ENCODE measurements around the gene CHIT1. TPM values are rescaled to one million over a fixed set of nuclear protein-coding genes. Genes with fewer than 3 reads are reported as not detected.
A peak's percentile ranks its signal among the peaks of the same experiment; 100 is the strongest.

Gene CHIT1
- total RNA-seq, 1 experiment from 2014 or later = not detected

DNA sequence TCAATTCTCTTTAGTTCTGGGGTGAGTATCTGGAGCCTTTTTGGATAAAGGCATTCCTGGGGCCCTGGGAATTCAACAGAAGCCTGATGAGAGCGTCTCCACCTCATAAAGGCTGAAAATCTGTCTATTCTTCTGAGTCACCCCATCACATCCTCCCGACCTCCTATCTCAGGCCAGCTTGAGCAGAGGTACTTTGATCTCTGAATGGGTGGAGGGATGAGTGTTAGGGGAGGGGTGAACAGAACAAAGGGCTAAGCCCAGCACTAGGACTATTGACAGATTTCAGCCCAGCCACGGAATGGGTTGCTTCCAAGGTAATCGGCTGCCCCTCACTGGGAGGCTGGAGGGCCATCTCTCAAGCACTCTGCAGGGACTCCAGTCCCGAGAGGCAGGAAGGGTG is 51.4 kb downstream of the CHIT1 start:
- ATAC-seq = peak; percentile 81
- no peaks in the 10 kb centered on the region for H3K9me2 ChIP-seq (ENCODE audit: insufficient read depth)
- peak overlapping the region; percentile 36 for H3K9ac ChIP-seq (ENCODE audit: low read length)
- no peaks in the 10 kb centered on the region for H3K36me3 ChIP-seq (ENCODE audit: control insufficient read depth in 1 of 2, insufficient read depth in 2 of 2, low read length in 2 of 2)
- intact Hi-C loops (cut with micrococcal nuclease) = no loop called here
- RAD21 ChIA-PET (ENCODE audit: low non-redundant PET in 1 of 2, low total read pairs in 2 of 2, uncharacterized antibody in 2 of 2, unreplicated experiment in 2 of 2) = interaction anchor here in 1 of 2 experiments (1.2 kb wide), 1 partner anchor 38 kb away, joined by 5 read pairs; no protein-coding TSS in a partner anchor
- peak overlapping the region; percentile 50 for H3K27ac ChIP-seq (ENCODE audit: low read depth, low read length)
- POLR2A ChIA-PET = no interaction called here
- peak; percentile 76 for DNase-seq (ENCODE audit: low read depth, low spot score)
- peak overlapping the region; percentile 84 for H3K4me2 ChIP-seq (ENCODE audit: low read length)
- H2AFZ ChIP-seq (ENCODE audit: low read depth, low read length, poor library complexity, severe bottlenecking) = no peak overlapping the region
- peaks cover 26 to 70% of the 10 kb centered on the region in 2 experiments for H3K4me1 ChIP-seq (ENCODE audit: control insufficient read depth in 1 of 2, insufficient read depth in 2 of 2, low read length in 2 of 2)
- BruUV-seq (replicated peaks) = no TSS peak
- CTCF ChIA-PET = interaction anchor here (1.5 kb wide), 1 partner anchor 50 kb away, joined by 4 read pairs; the partner anchor contains the start of gene ADORA1
- H4K20me1 ChIP-seq (ENCODE audit: insufficient read depth) = no peaks in the 10 kb centered on the region
- H3K27me3 ChIP-seq (ENCODE audit: insufficient read depth, low read length) = no peaks in the 10 kb centered on the region
- H3K79me2 ChIP-seq (ENCODE audit: insufficient read depth, low read length) = no peaks in the 10 kb centered on the region
- TF ChIP-seq SP1 (IDR thresholded peaks at IDR 0.05; ENCODE audit: low read depth) = peak; percentile 66
- TF ChIP-seq, protein P1, sequence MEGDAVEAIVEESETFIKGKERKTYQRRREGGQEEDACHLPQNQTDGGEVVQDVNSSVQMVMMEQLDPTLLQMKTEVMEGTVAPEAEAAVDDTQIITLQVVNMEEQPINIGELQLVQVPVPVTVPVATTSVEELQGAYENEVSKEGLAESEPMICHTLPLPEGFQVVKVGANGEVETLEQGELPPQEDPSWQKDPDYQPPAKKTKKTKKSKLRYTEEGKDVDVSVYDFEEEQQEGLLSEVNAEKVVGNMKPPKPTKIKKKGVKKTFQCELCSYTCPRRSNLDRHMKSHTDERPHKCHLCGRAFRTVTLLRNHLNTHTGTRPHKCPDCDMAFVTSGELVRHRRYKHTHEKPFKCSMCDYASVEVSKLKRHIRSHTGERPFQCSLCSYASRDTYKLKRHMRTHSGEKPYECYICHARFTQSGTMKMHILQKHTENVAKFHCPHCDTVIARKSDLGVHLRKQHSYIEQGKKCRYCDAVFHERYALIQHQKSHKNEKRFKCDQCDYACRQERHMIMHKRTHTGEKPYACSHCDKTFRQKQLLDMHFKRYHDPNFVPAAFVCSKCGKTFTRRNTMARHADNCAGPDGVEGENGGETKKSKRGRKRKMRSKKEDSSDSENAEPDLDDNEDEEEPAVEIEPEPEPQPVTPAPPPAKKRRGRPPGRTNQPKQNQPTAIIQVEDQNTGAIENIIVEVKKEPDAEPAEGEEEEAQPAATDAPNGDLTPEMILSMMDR (IDR thresholded peaks at IDR 0.05 in 2 of 3, conservative IDR thresholded peaks at IDR 0.05 in 1 of 3; ENCODE audit: borderline replicate concordance in 1 of 3, insufficient read depth in 1 of 3, low read depth in 2 of 3, low read length in 2 of 3) = no peak
- 0 out of 2 replicates have a peak, but pooled peaks have one; percentile 24 for TF ChIP-seq POLR2AphosphoS5 (IDR thresholded peaks at IDR 0.05; ENCODE audit: low read depth, low read length)
- TF ChIP-seq JUND (IDR thresholded peaks at IDR 0.05) = peak; percentile 52; the same call in 1 of the 2 replicates
- TF ChIP-seq TCF7L2 (IDR thresholded peaks at IDR 0.05; ENCODE audit: borderline replicate concordance, extremely low read depth, insufficient read depth, insufficient read length) = peak; percentile 93
- no peaks in the 10 kb centered on the region for H3K9me3 ChIP-seq (ENCODE audit: control insufficient read depth in 1 of 2, insufficient read depth in 1 of 2, low read depth in 1 of 2, low read length in 2 of 2)
- H3K4me3 ChIP-seq (replicated peaks in 1 of 2; ENCODE audit: low read depth in 1 of 2, low read length in 2 of 2) = peak overlapping the region; percentile 6 to 37; a peak in 3 of 4 replicates

- POLR2A ChIA-PET = no interaction called here
- Histone ChIP-seq H4K20me1 (ENCODE audit: insufficient read depth) (no peaks in the 10 kb centered on the region), H3K4me2 (ENCODE audit: low read length) (peak overlapping the region; percentile 84), H3K9me3 (ENCODE audit: control insufficient read depth in 1 of 2, insufficient read depth in 1 of 2, low read depth in 1 of 2, low read length in 2 of 2) (no peaks in the 10 kb centered on the region), H2AFZ (ENCODE audit: low read depth, low read length, poor library complexity, severe bottlenecking) (no peak overlapping the region), H3K36me3 (ENCODE audit: control insufficient read depth in 1 of 2, insufficient read depth in 2 of 2, low read length in 2 of 2) (no peaks in the 10 kb centered on the region), H3K27me3 (ENCODE audit: insufficient read depth, low read length) (no peaks in the 10 kb centered on the region), H3K4me3 (replicated peaks in 1 of 2; ENCODE audit: low read depth in 1 of 2, low read length in 2 of 2) (peak overlapping the region; percentile 6 to 37), H3K9ac (ENCODE audit: low read length) (peak overlapping the region; percentile 36), H3K27ac (ENCODE audit: low read depth, low read length) (peak overlapping the region; percentile 50), H3K79me2 (ENCODE audit: insufficient read depth, low read length) (no peaks in the 10 kb centered on the region), H3K9me2 (ENCODE audit: insufficient read depth) (no peaks in the 10 kb centered on the region), H3K4me1 (ENCODE audit: control insufficient read depth in 1 of 2, insufficient read depth in 2 of 2, low read length in 2 of 2) (peaks cover 31 to 75% of the 10 kb centered on the region in 2 experiments)
- peak; percentile 75 for ATAC-seq
- TF ChIP-seq, protein P2, sequence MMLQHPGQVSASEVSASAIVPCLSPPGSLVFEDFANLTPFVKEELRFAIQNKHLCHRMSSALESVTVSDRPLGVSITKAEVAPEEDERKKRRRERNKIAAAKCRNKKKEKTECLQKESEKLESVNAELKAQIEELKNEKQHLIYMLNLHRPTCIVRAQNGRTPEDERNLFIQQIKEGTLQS (IDR thresholded peaks at IDR 0.05) = no peak
- TF ChIP-seq FOSL1 (IDR thresholded peaks at IDR 0.05; ENCODE audit: low read depth) = peak; percentile 61; the same call in 1 of the 2 replicates
- intact Hi-C loops (cut with micrococcal nuclease) = no loop called here
- RAD21 ChIA-PET (ENCODE audit: low non-redundant PET in 1 of 2, low total read pairs in 2 of 2, uncharacterized antibody in 2 of 2, unreplicated experiment in 2 of 2) = interaction anchor here in 1 of 2 experiments (1.2 kb wide), 1 partner anchor 38 kb away, joined by 5 read pairs; no protein-coding TSS in a partner anchor
- DNase-seq (ENCODE audit: low read depth, low spot score) = peak; percentile 8
- BruUV-seq (replicated peaks) = no TSS peak
- CTCF ChIA-PET = interaction anchor here (1.5 kb wide), 1 partner anchor 50 kb away, joined by 4 read pairs; the partner anchor contains the start of gene ADORA1
These were observed 51.9 kb downstream of the CHIT1 start for GRCh38 chr1:203177470-203178039.

Measured in HCT116 (cell line).